Measurements from ENCODE around the gene COLQ. TPM values are rescaled to one million over a fixed set of nuclear protein-coding genes. Genes with fewer than 3 reads are reported as not detected.
"Not testable (repeated sequence)": the region's sequence is repeated elsewhere in the genome, so short reads cannot be mapped to it uniquely, and the experiment has no call there.

COLQ gene
- total RNA-seq, 1 donor from 2014 or later = 3.6 TPM

GRCh38 chr3:15493436-15493835, 28.1 kb downstream of the COLQ start:
- intact Hi-C loops (cut with micrococcal nuclease) = no loop called here

GRCh38 chr3:15492847-15493360, 28.6 kb downstream of the COLQ start:
- intact Hi-C loops (cut with micrococcal nuclease) = no loop called here

GRCh38 chr3:15491143-15491542, 30.4 kb downstream of the COLQ start:
- intact Hi-C loops (cut with micrococcal nuclease) = no loop called here

GRCh38 chr3:15490158-15490557, 31.3 kb downstream of the COLQ start:
- intact Hi-C loops (cut with micrococcal nuclease) = no loop called here

GRCh38 chr3:15488002-15488401, 33.5 kb downstream of the COLQ start:
- intact Hi-C loops (cut with micrococcal nuclease) = no loop called here

GRCh38 chr3:15486979-15487378, 34.5 kb downstream of the COLQ start:
- intact Hi-C loops (cut with micrococcal nuclease) = no loop called here

- intact Hi-C loops (cut with micrococcal nuclease) = no loop called here
These were observed 35.5 kb downstream of the COLQ start for GRCh38 chr3:15486020-15486419.

- intact Hi-C loops (cut with micrococcal nuclease) = not testable (repeated sequence)
These were observed 37.0 kb downstream of the COLQ start for GRCh38 chr3:15484551-15484950.

GRCh38 chr3:15479400-15480224, 41.9 kb downstream of the COLQ start:
- intact Hi-C loops (cut with micrococcal nuclease) = no loop called here

- intact Hi-C loops (cut with micrococcal nuclease) = no loop called here
These were observed 42.9 kb downstream of the COLQ start for GRCh38 chr3:15478640-15478979.

GRCh38 chr3:15477951-15478639, 43.4 kb downstream of the COLQ start:
- intact Hi-C loops (cut with micrococcal nuclease) = no loop called here

GRCh38 chr3:15476378-15476777, 45.1 kb downstream of the COLQ start:
- intact Hi-C loops (cut with micrococcal nuclease) = no loop called here

- intact Hi-C loops (cut with micrococcal nuclease) = no loop called here
These were observed 46.3 kb downstream of the COLQ start for GRCh38 chr3:15475161-15475560.

- intact Hi-C loops (cut with micrococcal nuclease) = no loop called here
These were observed 49.6 kb downstream of the COLQ start for GRCh38 chr3:15471861-15472260.

- intact Hi-C loops (cut with micrococcal nuclease) = no loop called here
These were observed 50.7 kb downstream of the COLQ start for GRCh38 chr3:15470849-15471248.

- intact Hi-C loops (cut with micrococcal nuclease) = no loop called here
These were observed 51.2 kb downstream of the COLQ start for GRCh38 chr3:15470261-15470660.

- intact Hi-C loops (cut with micrococcal nuclease) = no loop called here
These were observed 54.0 kb downstream of the COLQ start for GRCh38 chr3:15467227-15468181.

- intact Hi-C loops (cut with micrococcal nuclease) = no loop called here
These were observed 55.5 kb downstream of the COLQ start for GRCh38 chr3:15465876-15466585.

GRCh38 chr3:15462451-15462850, 59.1 kb downstream of the COLQ start:
- intact Hi-C loops (cut with micrococcal nuclease) = no loop called here

- intact Hi-C loops (cut with micrococcal nuclease) = no loop called here
These were observed 60.5 kb downstream of the COLQ start for GRCh38 chr3:15460891-15461531.

Data from T-helper 1 cell treated with Interleukin-12 subunit alpha and Interleukin-12 subunit beta and Interleukin-4 antibody, amounts not matched to agents 30 ng/mL and 1 ng/mL, for 36 hours (primary cell).